ENCODE results near the gene TTLL4. TPM values are rescaled to one million over a fixed set of nuclear protein-coding genes. Genes with fewer than 3 reads are reported as not detected.
A peak's percentile ranks its signal among the peaks of the same experiment; 100 is the strongest.

Gene TTLL4
- total RNA-seq, 2 donors from 2014 or later, result 34.1 to 42.6 TPM

DNA sequence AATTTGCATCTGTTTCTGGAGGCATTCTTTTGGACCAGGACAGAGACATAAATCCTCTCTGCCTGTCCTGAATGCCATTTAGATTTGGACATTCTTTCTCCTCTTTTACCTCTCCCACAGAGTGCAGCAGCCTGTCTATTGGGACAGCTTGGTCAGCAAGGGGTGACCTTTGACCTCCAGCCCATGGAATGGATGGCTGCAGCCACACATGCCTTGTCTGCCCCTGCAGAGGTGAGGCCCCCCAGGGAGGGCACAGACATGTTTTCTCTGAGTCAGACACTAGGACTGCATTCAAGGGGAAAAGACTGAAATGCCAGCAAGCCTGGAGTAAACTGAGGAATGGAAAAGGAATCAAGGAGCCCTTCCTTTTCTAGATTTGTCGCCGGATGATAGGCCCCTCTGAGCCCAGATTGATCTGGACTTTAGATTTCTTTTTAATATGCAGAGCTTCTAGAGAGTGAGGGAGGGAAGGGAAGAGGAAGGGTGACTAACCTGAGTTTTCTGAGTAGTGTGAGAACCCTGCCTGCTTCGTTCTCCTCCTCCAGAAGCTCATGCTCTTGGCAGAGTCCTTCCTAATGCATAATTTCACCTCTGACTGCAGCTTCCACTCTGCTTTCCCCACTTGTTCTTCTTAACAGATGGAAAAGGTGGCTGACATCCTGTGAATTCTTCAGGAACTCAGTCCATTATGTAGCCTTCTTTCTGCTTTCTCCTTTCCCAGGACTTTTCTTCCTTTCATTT, 16.1 kb upstream of the TTLL4 start:
- ATAC-seq (replicated peaks), result no peak
- Mint-ChIP-seq H3K27ac (no peak overlapping the region), H3K4me3 (no peak overlapping the region), H3K9me3 (no peaks in the 10 kb centered on the region), H3K27me3 (no peaks in the 10 kb centered on the region), H3K4me1 (no peaks in the 10 kb centered on the region), H3K36me3 (ENCODE audit: low read depth) (no peaks in the 10 kb centered on the region)

- Mint-ChIP-seq H3K36me3 (ENCODE audit: low read depth) (no peaks in the 10 kb centered on the region), H3K27me3 (no peaks in the 10 kb centered on the region), H3K4me1 (no peaks in the 10 kb centered on the region), H3K9me3 (no peaks in the 10 kb centered on the region), H3K27ac (no peak overlapping the region), H3K4me3 (no peak overlapping the region)
- no peak for ATAC-seq (replicated peaks)
Measured at GRCh38 chr2:218698885-218699284, 11.8 kb upstream of the TTLL4 start.

DNA sequence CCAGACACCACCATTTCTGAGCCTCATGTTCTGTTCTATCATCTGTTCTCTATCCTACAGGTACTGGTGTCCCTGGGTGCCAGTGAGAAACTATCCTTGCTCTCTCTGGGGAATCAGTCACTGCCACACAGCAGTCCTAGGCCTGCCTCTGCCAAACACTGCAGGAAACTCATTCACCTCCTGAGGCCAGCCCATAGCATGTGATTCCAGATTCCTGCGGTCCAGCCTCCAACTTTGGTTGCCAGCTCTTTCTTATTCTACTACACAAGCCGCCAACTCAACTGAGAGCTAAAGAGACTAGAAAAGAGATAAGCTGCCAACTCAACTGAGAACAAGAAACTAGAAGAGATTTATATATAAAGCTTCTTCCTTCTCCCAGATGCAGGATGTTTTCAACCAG, 8.8 kb upstream of the TTLL4 start:
- Mint-ChIP-seq H3K4me3 (no peak overlapping the region), H3K27ac (no peak overlapping the region), H3K9me3 (no peaks in the 10 kb centered on the region), H3K4me1 (no peaks in the 10 kb centered on the region), H3K27me3 (no peaks in the 10 kb centered on the region), H3K36me3 (ENCODE audit: low read depth) (no peaks in the 10 kb centered on the region)
- no peak for ATAC-seq (replicated peaks)

DNA sequence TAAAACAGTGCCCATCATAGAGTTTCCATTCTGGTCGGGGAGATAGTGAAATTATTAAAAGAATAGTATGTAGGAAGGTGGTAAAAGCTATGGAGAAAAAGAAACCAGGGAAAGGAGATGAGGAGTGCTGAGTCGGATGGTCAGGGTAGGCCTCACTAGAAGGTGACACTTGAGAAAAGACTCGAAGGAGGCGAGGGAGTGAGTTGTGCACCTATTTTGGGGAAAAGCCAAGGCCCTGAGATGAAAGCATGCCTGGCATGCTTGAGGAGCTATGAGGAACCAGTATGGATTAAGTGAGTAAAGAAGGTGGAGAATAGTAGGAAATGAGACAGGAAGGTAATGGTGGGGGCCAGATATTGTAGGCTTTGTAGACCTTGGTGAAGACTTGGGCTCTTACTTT, 7.3 kb upstream of the TTLL4 start:
- Mint-ChIP-seq H3K9me3 (no peaks in the 10 kb centered on the region), H3K27ac (no peak overlapping the region), H3K4me3 (no peak overlapping the region), H3K4me1 (no peaks in the 10 kb centered on the region), H3K27me3 (no peaks in the 10 kb centered on the region), H3K36me3 (ENCODE audit: low read depth) (no peaks in the 10 kb centered on the region)
- ATAC-seq (replicated peaks), result no peak

DNA sequence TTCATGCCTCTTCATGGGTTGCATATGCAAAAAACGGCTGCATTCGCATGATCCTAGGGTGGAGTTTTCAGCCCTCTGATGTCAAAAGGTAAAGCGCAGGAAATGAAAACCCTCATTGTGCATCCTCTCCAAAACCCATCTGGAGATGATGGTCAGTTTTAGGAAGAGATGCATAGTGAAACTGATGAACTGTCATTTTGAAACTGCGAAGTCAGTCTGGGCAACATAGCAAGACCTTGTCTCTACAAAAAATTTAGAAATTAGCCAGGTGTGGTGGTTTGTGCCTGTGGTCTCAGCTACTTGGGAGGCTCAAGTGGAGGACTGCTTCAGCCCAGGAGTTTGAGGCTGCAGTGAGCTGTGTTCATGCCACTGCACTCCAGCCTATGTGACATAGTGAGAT, 2.5 kb upstream of the TTLL4 start:
- Mint-ChIP-seq H3K9me3 (no peaks in the 10 kb centered on the region), H3K27me3 (no peaks in the 10 kb centered on the region), H3K36me3 (ENCODE audit: low read depth) (no peaks in the 10 kb centered on the region), H3K4me3 (no peak overlapping the region), H3K27ac (no peak overlapping the region), H3K4me1 (no peaks in the 10 kb centered on the region)
- peak; percentile 4 for ATAC-seq (replicated peaks)

GRCh38 chr2:218709908-218710307, 727 bp upstream of the TTLL4 start:
- ATAC-seq (replicated peaks), result no peak
- peak overlapping the region; percentile 96 for H3K4me3 Mint-ChIP-seq
- no peak overlapping the region for H3K27ac Mint-ChIP-seq
- no peaks in the 10 kb centered on the region for H3K27me3 Mint-ChIP-seq
- H3K4me1 Mint-ChIP-seq, result peaks cover 8% of the 10 kb centered on the region
- H3K9me3 Mint-ChIP-seq, result no peaks in the 10 kb centered on the region
- H3K36me3 Mint-ChIP-seq (ENCODE audit: low read depth), result no peaks in the 10 kb centered on the region

GRCh38 chr2:218710334-218710686, 325 bp upstream of the TTLL4 start:
- Mint-ChIP-seq H3K27ac (no peak overlapping the region), H3K4me1 (peaks cover 8% of the 10 kb centered on the region), H3K4me3 (peak overlapping the region; percentile 96), H3K9me3 (no peaks in the 10 kb centered on the region), H3K27me3 (no peaks in the 10 kb centered on the region), H3K36me3 (ENCODE audit: low read depth) (no peaks in the 10 kb centered on the region)
- ATAC-seq (replicated peaks), result no peak

DNA sequence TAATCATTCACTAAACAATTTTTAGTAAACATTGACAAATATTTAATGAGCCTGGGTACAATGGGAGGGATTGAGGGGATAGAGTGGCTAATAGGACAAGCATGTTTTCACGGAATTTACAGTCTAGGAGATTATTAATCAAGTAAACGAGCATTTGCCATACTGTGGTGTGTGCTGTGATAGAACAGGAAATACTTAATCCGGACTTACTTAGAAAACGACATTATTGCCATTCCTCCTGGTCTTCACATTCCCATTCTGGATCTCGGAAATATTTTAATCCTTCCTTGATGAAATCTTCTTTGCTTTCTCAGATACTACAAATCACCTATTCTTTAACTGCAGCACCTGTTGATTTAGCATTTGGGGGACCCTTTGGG, 905 bp downstream of the TTLL4 start:
- H3K27me3 Mint-ChIP-seq, result no peaks in the 10 kb centered on the region
- no peaks in the 10 kb centered on the region for H3K9me3 Mint-ChIP-seq
- peak overlapping the region; percentile 96 for H3K4me3 Mint-ChIP-seq
- no peak for ATAC-seq (replicated peaks)
- H3K4me1 Mint-ChIP-seq, result peaks cover 8% of the 10 kb centered on the region
- peak overlapping the region; percentile 94 for H3K27ac Mint-ChIP-seq
- peaks cover 10% of the 10 kb centered on the region for H3K36me3 Mint-ChIP-seq (ENCODE audit: low read depth)

GRCh38 chr2:218713922-218714321, 3.3 kb downstream of the TTLL4 start:
- Mint-ChIP-seq H3K36me3 (ENCODE audit: low read depth) (peaks cover 29% of the 10 kb centered on the region), H3K4me1 (peaks cover 9% of the 10 kb centered on the region), H3K4me3 (no peak overlapping the region), H3K27me3 (no peaks in the 10 kb centered on the region), H3K27ac (no peak overlapping the region), H3K9me3 (no peaks in the 10 kb centered on the region)
- no peak for ATAC-seq (replicated peaks)

DNA sequence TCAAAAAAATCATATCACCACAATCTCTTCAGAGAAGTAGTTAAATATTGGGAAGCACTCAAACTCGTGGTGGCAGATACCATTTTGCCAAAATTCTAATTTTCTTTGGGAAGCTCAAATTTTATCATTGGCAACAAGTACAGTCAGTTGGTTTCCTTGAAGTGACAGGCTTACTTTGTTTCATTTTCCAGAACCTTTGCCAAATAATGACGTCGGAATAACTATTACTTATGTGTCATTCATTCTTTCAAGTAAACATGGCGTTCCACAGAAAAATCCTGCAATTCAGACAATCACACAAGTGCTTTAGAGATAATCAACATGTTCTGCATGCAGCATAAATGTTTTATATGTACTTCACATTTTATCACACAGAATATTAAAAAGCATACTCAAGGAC, 5.4 kb downstream of the TTLL4 start:
- no peak for ATAC-seq (replicated peaks)
- no peaks in the 10 kb centered on the region for H3K27me3 Mint-ChIP-seq
- H3K36me3 Mint-ChIP-seq (ENCODE audit: low read depth), result peaks cover 42% of the 10 kb centered on the region
- H3K4me3 Mint-ChIP-seq, result no peak overlapping the region
- no peaks in the 10 kb centered on the region for H3K9me3 Mint-ChIP-seq
- no peak overlapping the region for H3K27ac Mint-ChIP-seq
- H3K4me1 Mint-ChIP-seq, result peaks cover 19% of the 10 kb centered on the region

DNA sequence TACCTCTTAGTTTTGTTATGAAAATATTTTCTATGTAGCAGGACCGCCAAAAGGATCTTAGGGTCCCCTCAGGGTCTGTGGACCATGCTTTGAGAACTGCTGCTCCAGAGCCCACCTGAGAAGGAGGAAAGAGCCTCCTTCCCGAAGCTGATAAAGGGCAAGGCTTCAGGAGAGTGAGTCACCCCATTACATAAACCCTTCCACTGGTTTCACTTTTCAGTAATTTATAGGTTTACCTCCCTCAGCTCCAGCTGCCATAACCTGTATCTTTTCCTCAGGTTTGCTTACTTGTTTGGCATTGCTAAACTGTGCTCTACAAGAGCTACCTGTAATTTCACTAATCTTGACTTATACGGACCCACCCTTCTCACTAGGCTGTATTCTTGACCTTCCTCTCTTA, 6.6 kb downstream of the TTLL4 start:
- Mint-ChIP-seq H3K9me3 (no peaks in the 10 kb centered on the region), H3K27me3 (no peaks in the 10 kb centered on the region), H3K27ac (peak overlapping the region; percentile 3), H3K4me1 (peaks cover 20% of the 10 kb centered on the region), H3K4me3 (no peak overlapping the region), H3K36me3 (ENCODE audit: low read depth) (peaks cover 42% of the 10 kb centered on the region)
- ATAC-seq (replicated peaks), result peak; percentile 67

GRCh38 chr2:218718058-218718457, 7.4 kb downstream of the TTLL4 start:
- no peaks in the 10 kb centered on the region for H3K27me3 Mint-ChIP-seq

GRCh38 chr2:218719457-218719856, 8.8 kb downstream of the TTLL4 start:
- Mint-ChIP-seq H3K9me3 (no peaks in the 10 kb centered on the region), H3K4me1 (peaks cover 19% of the 10 kb centered on the region), H3K27ac (peak overlapping the region; percentile 21), H3K4me3 (no peak overlapping the region), H3K36me3 (ENCODE audit: low read depth) (peaks cover 42% of the 10 kb centered on the region), H3K27me3 (no peaks in the 10 kb centered on the region)
- no peak for ATAC-seq (replicated peaks)

More at GRCh38 chr2:218718058-218718457, 7.4 kb downstream of the TTLL4 start:
- H3K27ac Mint-ChIP-seq, result peak overlapping the region; percentile 3
- no peak overlapping the region for H3K4me3 Mint-ChIP-seq
- ATAC-seq (replicated peaks), result no peak
- peaks cover 27% of the 10 kb centered on the region for H3K4me1 Mint-ChIP-seq
- H3K9me3 Mint-ChIP-seq, result no peaks in the 10 kb centered on the region
- peaks cover 42% of the 10 kb centered on the region for H3K36me3 Mint-ChIP-seq (ENCODE audit: low read depth)

DNA sequence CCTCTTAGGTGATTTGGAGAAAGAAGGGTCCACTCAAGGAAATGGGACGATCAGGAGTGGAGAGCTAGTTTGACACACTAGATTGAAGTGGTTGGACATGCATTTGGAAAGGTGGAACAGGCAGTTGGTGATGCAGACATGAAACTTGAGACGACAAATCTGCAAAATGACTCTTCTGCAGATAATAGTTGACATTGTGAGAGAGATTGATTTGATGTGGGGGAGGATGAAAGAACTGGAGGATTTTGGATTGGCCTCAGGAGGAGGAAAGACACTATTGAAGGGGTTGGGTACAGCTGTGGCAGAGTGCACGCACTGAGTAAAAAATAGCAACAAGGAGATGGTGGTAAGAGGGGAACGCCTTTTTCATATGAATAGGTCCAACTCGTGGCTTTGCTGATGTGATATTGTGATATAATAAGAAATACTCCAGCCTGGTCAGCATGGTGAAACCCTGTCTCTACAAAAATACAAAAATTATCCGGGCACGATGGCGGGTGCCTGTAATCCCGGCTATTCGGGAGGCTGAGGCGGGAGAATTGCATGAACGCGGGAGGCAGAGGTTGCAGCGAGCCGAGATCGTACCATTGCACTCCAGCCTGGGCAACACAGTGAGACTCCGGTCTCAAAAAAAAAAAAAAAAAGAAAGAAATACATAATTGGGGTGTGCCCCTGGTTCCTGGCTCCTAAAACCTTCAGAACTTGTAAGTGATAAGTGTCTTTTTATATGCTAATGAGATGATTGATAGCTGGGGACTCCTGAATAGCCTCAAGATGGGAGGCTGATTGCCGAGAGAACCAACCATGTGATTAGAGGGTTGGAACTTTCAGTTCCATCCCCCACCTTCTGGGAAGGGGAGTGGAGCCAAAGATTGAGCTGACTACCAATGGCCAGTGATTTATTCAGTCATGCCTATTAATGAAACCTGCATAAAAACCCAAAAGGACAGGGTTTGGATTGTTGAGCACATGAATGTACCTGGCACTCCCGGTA, 9.7 kb downstream of the TTLL4 start:
- Mint-ChIP-seq H3K9me3 (no peaks in the 10 kb centered on the region), H3K36me3 (ENCODE audit: low read depth) (peaks cover 42% of the 10 kb centered on the region), H3K4me1 (peaks cover 19% of the 10 kb centered on the region), H3K27ac (no peak overlapping the region), H3K4me3 (no peak overlapping the region), H3K27me3 (no peaks in the 10 kb centered on the region)
- no peak for ATAC-seq (replicated peaks)

- Mint-ChIP-seq H3K4me3 (no peak overlapping the region), H3K27me3 (no peaks in the 10 kb centered on the region), H3K36me3 (ENCODE audit: low read depth) (peaks cover 44% of the 10 kb centered on the region)
Measured at GRCh38 chr2:218721488-218721887, 10.9 kb downstream of the TTLL4 start.

More at GRCh38 chr2:218721488-218721887, 10.9 kb downstream of the TTLL4 start:
- Mint-ChIP-seq H3K27ac (no peak overlapping the region), H3K4me1 (peaks cover 19% of the 10 kb centered on the region), H3K9me3 (no peaks in the 10 kb centered on the region)
- no peak for ATAC-seq (replicated peaks)
